Spleen (tissue), 11 donors: Measurements from ENCODE around the gene PIAS1. TPM values are rescaled to one million over a fixed set of nuclear protein-coding genes. Genes with fewer than 3 reads are reported as not detected.

Source experiments
- DNase-seq: peaks from one replicate; pipeline ENCODE4 v3.0.0-alpha.2; 2020
- H3K27ac ChIP-seq, 8 donors: fragments of 200-600 bp; sonication (generic) in 7 of 8; 1 replicate in 4 of 8; 2 replicates in 4 of 8; pipeline versions ENCODE4 v1.5.0 to v1.8.0; 2016 to 2021; ENCODE audit warnings: inconsistent platforms in 4 of 8, mild to moderate bottlenecking in 4 of 8, moderate library complexity in 1 of 8
- H3K27me3 ChIP-seq, 7 donors: fragments of 200-600 bp; sonication (generic) in 6 of 7; replicated peaks in 1 of 7; 1 replicate in 4 of 7; 2 replicates in 3 of 7; pipeline versions ENCODE4 v1.5.0 to v1.8.0; 2016 to 2021; ENCODE audit warnings: inconsistent platforms in 3 of 7, mild to moderate bottlenecking in 1 of 7
- H3K36me3 ChIP-seq, 6 donors: fragments of 200-600 bp; sonication (generic) in 5 of 6; 1 replicate in 4 of 6; 2 replicates in 2 of 6; pipeline versions ENCODE4 v1.5.0 to v1.8.0; 2016 to 2021; ENCODE audit warnings: inconsistent platforms in 2 of 6
- H3K4me1 ChIP-seq, 6 donors: fragments of 200-600 bp; sonication (generic) in 5 of 6; 1 replicate in 3 of 6; 2 replicates in 3 of 6; pipeline versions ENCODE4 v1.5.0 to v1.8.0; 2016 to 2021; ENCODE audit warnings: inconsistent platforms in 3 of 6
- H3K4me3 ChIP-seq, 8 donors: fragments of 200-600 bp; sonication (generic) in 7 of 8; 1 replicate in 4 of 8; 2 replicates in 4 of 8; pipeline versions ENCODE4 v1.5.0 to v1.8.0; 2016 to 2021; ENCODE audit warnings: inconsistent platforms in 4 of 8, mild to moderate bottlenecking in 4 of 8, moderate library complexity in 2 of 8
- H3K9me3 ChIP-seq, 8 donors: fragments of 200-600 bp; sonication (generic) in 7 of 8; 1 replicate in 4 of 8; 2 replicates in 4 of 8; pipeline versions ENCODE4 v1.5.0 to v1.8.0; 2016 to 2021; ENCODE audit warnings: inconsistent platforms in 4 of 8
- CTCF ChIP-seq, 11 experiments: fragments of 200-600 bp in 7 of 11; fragments of 450-650 bp in 4 of 11; sonication (generic) in 4 of 11; IDR thresholded peaks in 8 of 11; conservative IDR thresholded peaks in 3 of 11; 1 replicate in 7 of 11; 2 replicates in 4 of 11; pipeline versions ENCODE4 v1.4.0 to v1.8.0; 2016 to 2021; ENCODE audit warnings: antibody characterized with exemption in 11 of 11, inconsistent platforms in 4 of 11, mild to moderate bottlenecking in 1 of 11
- POLR2A ChIP-seq, 3 donors: fragments of 450-650 bp; IDR thresholded peaks; one replicate each; pipeline ENCODE4 v1.5.1; 2017; ENCODE audit warnings: antibody characterized with exemption in 3 of 3, mild to moderate bottlenecking in 1 of 3
- POLR2AphosphoS5 ChIP-seq, 3 donors: sonication (generic); formaldehyde crosslinking; IDR thresholded peaks; one replicate each; pipeline ENCODE4 v1.5.1; 2017; ENCODE audit warnings: antibody characterized with exemption in 3 of 3
- WGBS, 5 donors: extraction: QIAGEN DNeasy Blood & Tissue Kit in 3 of 5; methylation state at CpG; one replicate each; pipeline versions ENCODE4 v1.1.5 to v1.1.7; 2013 to 2018; 5-methylcytosine and 5-hydroxymethylcytosine counted together
- intact Hi-C: fragments of 100-400 bp; cut with DNase I; formaldehyde crosslinking; loops from one replicate; pipeline ENCODE4 v1.15.0; 2023; ENCODE audit warnings: low total_unique reads
- polyA plus RNA-seq, 3 donors: library from polyadenylated mRNA; stranded (reverse); fragments of 200-250 nt; gene quantifications; one replicate each; pipeline ENCODE4 v1.2.1, GENCODE V29; 2013
- total RNA-seq, 7 donors: library from RNA; depleted of rRNA in 3 of 7; stranded (reverse); fragments of >200 nt in 3 of 7; fragmentation: NEBNext Ultra II Directional in 4 of 7; extraction: Animal tissue kit (Norgen Biotek cat#: 25700) in 4 of 7; gene quantifications; one replicate each; pipeline versions ENCODE4 v1.1.0 to v1.2.1, GENCODE V29; 2016 to 2021
- donor health status: healthy with polysubstance abuse.
- donor health status: DM: no; HTN: no; CAD: no; lungs with moderate emphysema.
- donor health status: DM: no; HTN: no; CAD: no.
- donor health status: Bipolar disorder and iron deficiency.
- donor health status: healthy.
- donor health status: DM: no; HTN: no; CAD: no.
- donor health status: DM: yes; HTN: yes; CAD: no.

PIAS1 gene
- total and polyA plus RNA-seq, 10 donors: 12.0 to 104 (median 64.7) TPM

- TF ChIP-seq CTCF (IDR thresholded peaks at IDR 0.05 in 8 of 11, conservative IDR thresholded peaks at IDR 0.05 in 3 of 11): no peak
- no peak for TF ChIP-seq POLR2AphosphoS5 (IDR thresholded peaks at IDR 0.05)
- TF ChIP-seq POLR2A (IDR thresholded peaks at IDR 0.05): no peak
- 94 to 99% (median 97%) methylated on average over 2 of the region's 2 CpGs for WGBS, 5 donors
- Histone ChIP-seq H3K4me3 (no peak overlapping the region), H3K27me3 (no peaks in the 10 kb centered on the region), H3K4me1 (peaks cover 0 to 18% (median 5%) of the 10 kb centered on the region in 6 donors), H3K9me3 (peaks cover 0 to 6% (median 0%) of the 10 kb centered on the region in 8 donors), H3K27ac (no peak overlapping the region), H3K36me3 (peaks cover 0 to 39% (median 5%) of the 10 kb centered on the region in 6 donors)
- intact Hi-C loops: no loop called here
- no peak for DNase-seq
Measured at GRCh38 chr15:68124700-68125099, 70.6 kb downstream of the PIAS1 start.

GRCh38 chr15:68126396-68126795, 72.3 kb downstream of the PIAS1 start:
- 75 to 84% (median 82%) methylated on average over 8 of the region's 8 CpGs for WGBS, 5 donors
- H3K27me3 ChIP-seq: no peaks in the 10 kb centered on the region
- no peaks in the 10 kb centered on the region for H3K9me3 ChIP-seq
- no peak overlapping the region for H3K27ac ChIP-seq
- no peak overlapping the region for H3K4me3 ChIP-seq
- intact Hi-C loops: no loop called here
- H3K36me3 ChIP-seq: peaks cover 0 to 38% (median 5%) of the 10 kb centered on the region in 6 donors
- TF ChIP-seq POLR2A (IDR thresholded peaks at IDR 0.05) (no peak), POLR2AphosphoS5 (IDR thresholded peaks at IDR 0.05) (no peak), CTCF (IDR thresholded peaks at IDR 0.05 in 8 of 11, conservative IDR thresholded peaks at IDR 0.05 in 3 of 11) (no peak)
- DNase-seq: no peak
- peaks cover 0 to 30% (median 5%) of the 10 kb centered on the region in 6 donors for H3K4me1 ChIP-seq

- 90 to 95% (median 94%) methylated on average over 3 of the region's 3 CpGs for WGBS, 5 donors
- H3K9me3 ChIP-seq: no peaks in the 10 kb centered on the region
- H3K27me3 ChIP-seq: no peaks in the 10 kb centered on the region
- no peak overlapping the region for H3K4me3 ChIP-seq
- no peak for TF ChIP-seq CTCF (IDR thresholded peaks at IDR 0.05 in 8 of 11, conservative IDR thresholded peaks at IDR 0.05 in 3 of 11)
- TF ChIP-seq POLR2A (IDR thresholded peaks at IDR 0.05): no peak
- no peak for TF ChIP-seq POLR2AphosphoS5 (IDR thresholded peaks at IDR 0.05)
- H3K36me3 ChIP-seq: peaks cover 0 to 24% (median 0%) of the 10 kb centered on the region in 6 donors
- peaks cover 0 to 26% (median 5%) of the 10 kb centered on the region in 6 donors for H3K4me1 ChIP-seq
- no peak for DNase-seq
- no peak overlapping the region for H3K27ac ChIP-seq
- intact Hi-C loops: no loop called here
Measured at GRCh38 chr15:68129072-68129471, 75.0 kb downstream of the PIAS1 start.

GRCh38 chr15:68130851-68131250, 76.7 kb downstream of the PIAS1 start:
- Histone ChIP-seq H3K9me3 (no peaks in the 10 kb centered on the region), H3K36me3 (peaks cover 0 to 17% (median 0%) of the 10 kb centered on the region in 6 donors), H3K27ac (no peak overlapping the region), H3K4me3 (no peak overlapping the region), H3K4me1 (peaks cover 0 to 26% (median 5%) of the 10 kb centered on the region in 6 donors), H3K27me3 (no peaks in the 10 kb centered on the region)
- 88 to 98% (median 95%) methylated on average over 3 of the region's 3 CpGs for WGBS, 5 donors
- intact Hi-C loops: no loop called here
- no peak for DNase-seq
- TF ChIP-seq CTCF (IDR thresholded peaks at IDR 0.05 in 8 of 11, conservative IDR thresholded peaks at IDR 0.05 in 3 of 11) (no peak), POLR2A (IDR thresholded peaks at IDR 0.05) (no peak), POLR2AphosphoS5 (IDR thresholded peaks at IDR 0.05) (no peak)
